Measurements from ENCODE around the gene RTF1.
"Not testable (repeated sequence)": the region's sequence is repeated elsewhere in the genome, so short reads cannot be mapped to it uniquely, and the experiment has no call there.

Gene RTF1

GRCh38 chr15:41416742-41417417 lies at the start of gene RTF1:
Gene RTF1, plus strand, starts transcription at chr15:41417095. Its CDS starts 21 bp downstream, at chr15:41417116.
- peak; percentile 91 for DNase-seq

- DNase-seq = no peak
These were observed 49.5 kb upstream of the RTF1 start for GRCh38 chr15:41367418-41367817.

GRCh38 chr15:41377978-41378377 lies 38.9 kb upstream of the RTF1 start:
- no peak for DNase-seq

- not testable (repeated sequence) for DNase-seq
These were observed 32.7 kb upstream of the RTF1 start for GRCh38 chr15:41383974-41384749.

- DNase-seq = no peak
These were observed 29.2 kb upstream of the RTF1 start for GRCh38 chr15:41387646-41388045.

GRCh38 chr15:41392659-41393058 lies 24.2 kb upstream of the RTF1 start:
- no peak for DNase-seq

- no peak for DNase-seq
These were observed 22.0 kb upstream of the RTF1 start for GRCh38 chr15:41394924-41395323.

- no peak for DNase-seq
These were observed 20.8 kb upstream of the RTF1 start for GRCh38 chr15:41396111-41396510.

- no peak for DNase-seq
These were observed 15.0 kb upstream of the RTF1 start for GRCh38 chr15:41401904-41402267.

GRCh38 chr15:41407341-41407740 lies 9.6 kb upstream of the RTF1 start:
- no peak for DNase-seq

GRCh38 chr15:41408234-41408641 lies 8.7 kb upstream of the RTF1 start:
- no peak for DNase-seq

- DNase-seq = no peak
These were observed 5.9 kb upstream of the RTF1 start for GRCh38 chr15:41411031-41411430.

GRCh38 chr15:41411441-41411840 lies 5.5 kb upstream of the RTF1 start:
- DNase-seq = no peak

- DNase-seq = no peak
These were observed 660 bp upstream of the RTF1 start for GRCh38 chr15:41416128-41416741.

- no peak for DNase-seq
These were observed 712 bp downstream of the RTF1 start for GRCh38 chr15:41417418-41418195.

GRCh38 chr15:41423979-41424659 lies 7.2 kb downstream of the RTF1 start:
- DNase-seq = no peak

- DNase-seq = no peak
These were observed 7.9 kb downstream of the RTF1 start for GRCh38 chr15:41424809-41425208.

- not testable (repeated sequence) for DNase-seq
These were observed 9.0 kb downstream of the RTF1 start for GRCh38 chr15:41425907-41426306.

GRCh38 chr15:41429003-41429890 lies 12.4 kb downstream of the RTF1 start:
- DNase-seq = peak; percentile 24

- DNase-seq = no peak
These were observed 18.3 kb downstream of the RTF1 start for GRCh38 chr15:41435037-41435786.

- no peak for DNase-seq
These were observed 20.6 kb downstream of the RTF1 start for GRCh38 chr15:41437448-41437847.
